ENCODE measurements around the gene NMUR2.

DNA sequence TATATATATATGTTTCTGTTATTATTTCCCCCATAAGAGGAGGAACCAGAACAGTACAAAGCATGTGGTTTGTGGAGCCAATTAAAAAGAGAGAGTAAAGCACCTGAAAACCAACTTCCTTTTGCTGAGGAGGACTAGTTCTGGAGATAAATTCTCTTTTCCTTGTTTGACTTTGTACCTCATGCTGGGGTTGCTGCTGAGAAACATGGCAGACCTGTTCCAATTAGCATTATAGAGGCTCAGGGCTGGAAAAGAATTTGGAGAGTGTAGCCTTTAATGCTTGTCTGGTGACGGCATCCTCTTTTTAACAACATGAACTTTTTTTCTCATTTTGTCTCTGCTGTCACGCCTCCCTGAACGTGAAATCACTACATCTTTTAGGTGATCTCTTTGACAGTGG, 32.8 kb upstream of the NMUR2 start:
- TF ChIP-seq CTCF (IDR thresholded peaks at IDR 0.05; ENCODE audit: extremely low read depth in 1 of 2, insufficient read depth in 1 of 2, low read depth in 1 of 2, low read length in 2 of 2) (no peak), POLR2AphosphoS5 (IDR thresholded peaks at IDR 0.05; ENCODE audit: insufficient read depth, low read depth, low read length) (no peak), EZH2 (IDR thresholded peaks at IDR 0.05; ENCODE audit: borderline replicate concordance, low read depth, low read length, severe bottlenecking) (no peak), MYC (IDR thresholded peaks at IDR 0.05; ENCODE audit: low read depth, low read length) (no peak), POLR2A (IDR thresholded peaks at IDR 0.05; ENCODE audit: low read depth, low read length) (no peak), JUN (IDR thresholded peaks at IDR 0.05; ENCODE audit: borderline replicate concordance, insufficient read depth, insufficient read length, low read depth) (no peak)

Measured in endothelial cell of umbilical vein (primary cell).